ES-I3 (cell line): Measurements from ENCODE around the gene RXRG.
"Not testable (repeated sequence)": the region's sequence is repeated elsewhere in the genome, so short reads cannot be mapped to it uniquely, and the experiment has no call there.

Experiments
- H3K36me3 ChIP-seq: 2 replicates; pipeline ENCODE4 v1.6.1; 2013; ENCODE audit warnings: mild to moderate bottlenecking, low read length, control low read depth, moderate library complexity; ENCODE audit not compliant: insufficient read depth
- H3K4me1 ChIP-seq: 2 replicates; pipeline ENCODE4 v1.6.1; 2013; ENCODE audit warnings: mild to moderate bottlenecking, control low read depth, low read length; ENCODE audit not compliant: insufficient read depth
- H3K9ac ChIP-seq: 2 replicates; pipeline ENCODE4 v1.6.1; 2013; ENCODE audit warnings: low read depth, mild to moderate bottlenecking, low read length, moderate library complexity
- H3K9me3 ChIP-seq: 2 replicates; pipeline ENCODE4 v1.6.1; 2013; ENCODE audit warnings: mild to moderate bottlenecking, low read length, moderate library complexity; ENCODE audit not compliant: control insufficient read depth, insufficient read depth

RXRG gene

DNA sequence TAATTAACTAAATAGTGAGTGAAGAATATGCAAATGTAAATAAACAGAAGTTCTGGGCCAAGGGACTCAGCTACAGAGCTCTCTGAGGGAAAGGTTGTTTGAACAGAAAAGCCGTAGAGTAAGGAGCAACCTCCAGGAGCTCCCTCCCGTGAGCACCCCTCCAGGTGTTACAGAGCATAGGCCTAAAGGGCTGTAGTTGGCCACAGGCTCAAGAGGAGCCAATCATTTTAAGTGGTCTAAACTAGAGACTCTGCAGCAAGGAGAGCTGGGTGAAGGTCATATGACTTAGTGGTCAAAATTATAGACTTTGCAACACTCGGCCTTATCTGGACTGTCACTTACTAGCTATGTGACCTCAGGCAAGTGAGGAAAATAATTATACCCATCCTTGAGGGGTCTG lies 19.1 kb upstream of the RXRG start:
- no peak overlapping the region for H3K9ac ChIP-seq
- no peaks in the 10 kb centered on the region for H3K9me3 ChIP-seq
- H3K36me3 ChIP-seq, result no peaks in the 10 kb centered on the region
- H3K4me1 ChIP-seq, result peaks cover 7% of the 10 kb centered on the region

DNA sequence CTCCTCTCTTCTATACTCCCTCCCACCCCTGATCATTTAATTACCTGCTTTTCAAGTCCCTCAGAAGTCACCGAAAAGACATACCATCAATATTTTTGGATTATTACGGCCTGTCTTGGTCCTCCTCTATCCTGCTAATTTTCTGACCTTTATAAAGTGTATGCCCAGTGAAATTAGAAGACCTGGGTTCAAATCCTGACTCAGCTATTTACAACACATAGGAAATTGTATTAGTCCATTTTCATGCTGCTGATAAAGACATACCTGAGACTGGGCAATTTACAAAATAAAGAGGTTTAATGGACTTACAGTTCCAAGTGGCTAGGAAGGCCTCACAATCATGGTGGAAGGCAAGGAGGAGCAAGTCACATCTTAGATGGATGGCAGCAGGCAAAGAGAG lies 14.8 kb upstream of the RXRG start:
- H3K9me3 ChIP-seq, H3K9ac ChIP-seq, H3K36me3 ChIP-seq, H3K4me1 ChIP-seq: not testable (repeated sequence)

DNA sequence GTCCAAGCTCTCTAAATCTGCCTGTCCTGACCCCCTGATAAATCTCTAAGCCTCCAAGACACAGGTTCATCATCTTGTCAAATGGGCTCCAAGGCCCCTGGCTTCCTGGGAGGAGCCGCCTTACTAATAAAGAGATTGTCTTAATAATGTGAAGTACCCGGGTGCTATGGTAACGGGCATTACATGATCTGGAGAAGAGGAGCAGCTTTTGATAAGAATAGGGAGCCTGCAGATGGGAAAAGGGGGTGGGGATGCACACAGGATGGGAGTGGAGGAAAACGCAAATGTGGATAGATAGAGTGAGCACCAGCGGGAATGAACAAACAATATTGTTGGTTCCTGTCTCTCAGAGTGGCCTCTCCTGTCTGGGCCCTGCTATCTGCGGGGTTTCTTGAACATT lies 11.9 kb upstream of the RXRG start:
- Histone ChIP-seq H3K9ac (no peak overlapping the region), H3K9me3 (no peaks in the 10 kb centered on the region), H3K4me1 (no peaks in the 10 kb centered on the region), H3K36me3 (no peaks in the 10 kb centered on the region)

DNA sequence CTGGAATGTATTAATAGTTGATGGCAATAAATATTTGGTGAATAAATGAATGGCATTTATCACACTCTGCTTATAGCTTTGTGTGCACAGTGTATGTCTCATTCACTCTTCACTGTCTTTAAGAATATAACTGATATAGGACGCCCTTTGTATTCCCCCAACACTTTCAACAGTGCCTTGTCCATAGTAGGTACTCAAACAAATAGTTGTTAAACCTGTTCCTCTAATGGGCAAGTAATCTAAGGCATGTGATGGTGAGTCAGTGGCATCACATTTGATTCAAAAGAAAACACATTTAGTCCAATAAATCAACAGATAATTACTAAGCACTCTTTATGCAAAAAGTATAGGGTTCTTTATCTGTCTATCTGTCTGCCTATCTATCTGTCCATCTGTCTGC lies 11.2 kb upstream of the RXRG start:
- Histone ChIP-seq H3K4me1 (no peaks in the 10 kb centered on the region), H3K9me3 (no peaks in the 10 kb centered on the region), H3K36me3 (no peaks in the 10 kb centered on the region), H3K9ac (no peak overlapping the region)

DNA sequence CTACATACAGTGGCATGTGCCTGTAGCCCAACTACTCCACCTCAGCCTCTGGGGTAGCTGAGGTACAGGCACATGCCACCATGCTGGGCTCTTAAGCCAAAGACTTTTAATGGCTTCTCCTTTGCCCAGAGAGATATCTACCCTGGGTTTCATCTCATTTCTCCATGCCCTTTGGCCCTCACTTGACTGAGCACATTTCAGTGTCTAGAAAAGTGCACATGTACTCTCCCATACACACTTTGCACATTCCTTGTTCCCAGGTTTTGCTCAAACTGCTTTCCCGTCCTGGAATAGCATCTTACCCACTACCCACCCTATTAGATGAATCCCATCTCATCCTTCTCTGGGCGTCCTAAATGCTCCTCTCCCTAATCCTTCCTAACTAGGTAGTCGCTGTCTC lies 10.2 kb upstream of the RXRG start:
- Histone ChIP-seq H3K4me1 (no peaks in the 10 kb centered on the region), H3K9me3 (no peaks in the 10 kb centered on the region), H3K36me3 (no peaks in the 10 kb centered on the region), H3K9ac (no peak overlapping the region)

DNA sequence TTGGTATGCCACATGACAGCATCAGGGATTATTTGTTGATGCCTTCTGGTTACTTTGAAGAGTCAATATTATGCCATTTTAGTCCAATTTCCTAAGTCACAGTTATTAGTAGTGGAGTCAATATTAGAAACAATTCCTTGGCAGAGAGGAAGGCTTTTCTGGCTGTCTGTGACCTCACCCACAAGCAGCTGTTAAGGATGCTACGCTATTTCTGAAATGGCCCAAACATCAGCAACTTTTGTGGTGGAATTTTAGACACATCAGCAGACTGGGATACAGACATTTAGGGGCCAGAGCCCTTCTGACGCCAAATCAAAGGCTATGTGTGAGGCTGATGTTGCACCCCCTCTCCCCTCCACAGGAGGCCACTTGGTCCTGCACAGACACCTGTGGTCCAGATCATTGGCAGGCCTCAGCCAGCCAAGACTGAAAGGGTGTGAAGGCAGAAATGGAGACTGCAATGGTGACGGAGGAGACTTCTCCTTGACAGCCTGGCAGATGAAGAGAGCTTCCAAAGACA lies 9.2 kb upstream of the RXRG start:
- Histone ChIP-seq H3K36me3 (no peaks in the 10 kb centered on the region), H3K4me1 (no peaks in the 10 kb centered on the region), H3K9me3 (no peaks in the 10 kb centered on the region), H3K9ac (no peak overlapping the region)

DNA sequence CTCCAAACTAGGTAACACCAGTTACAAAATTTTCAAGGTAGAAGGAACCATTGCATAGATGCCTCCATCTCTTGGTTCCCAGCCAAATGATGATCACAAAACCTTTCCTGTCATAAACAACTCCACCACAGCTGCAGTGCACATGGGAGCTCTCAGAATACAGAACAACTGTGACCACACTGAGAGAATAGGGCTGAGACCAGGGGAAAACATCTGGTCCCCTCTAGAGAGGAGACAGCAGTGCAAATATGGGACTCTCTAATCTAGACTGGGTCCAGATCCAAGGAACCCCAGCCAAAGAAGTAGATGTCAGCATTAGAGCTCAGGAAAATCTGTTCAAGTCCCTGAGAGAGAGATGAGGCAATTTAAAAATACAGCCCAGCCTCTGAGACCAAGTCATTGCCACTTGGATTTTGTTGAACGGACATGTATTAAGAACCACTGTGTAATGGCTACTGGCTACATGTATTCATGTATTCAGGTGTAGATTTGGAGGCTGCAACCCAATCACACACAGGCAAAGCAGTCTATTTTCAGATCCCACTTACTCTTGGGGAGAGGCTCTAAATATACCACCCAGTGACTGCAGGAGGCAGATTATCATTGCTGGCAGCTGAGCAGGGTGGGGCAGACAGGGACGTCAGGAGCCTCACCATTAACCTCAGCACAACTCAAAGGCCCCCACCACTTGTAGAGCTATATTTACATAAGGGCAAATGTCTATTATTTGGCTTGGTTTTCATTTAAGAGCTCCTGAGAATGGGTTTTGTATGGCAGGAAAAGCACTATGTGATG lies 7.6 kb upstream of the RXRG start:
- Histone ChIP-seq H3K9me3 (no peaks in the 10 kb centered on the region), H3K9ac (no peak overlapping the region), H3K36me3 (no peaks in the 10 kb centered on the region), H3K4me1 (no peaks in the 10 kb centered on the region)

DNA sequence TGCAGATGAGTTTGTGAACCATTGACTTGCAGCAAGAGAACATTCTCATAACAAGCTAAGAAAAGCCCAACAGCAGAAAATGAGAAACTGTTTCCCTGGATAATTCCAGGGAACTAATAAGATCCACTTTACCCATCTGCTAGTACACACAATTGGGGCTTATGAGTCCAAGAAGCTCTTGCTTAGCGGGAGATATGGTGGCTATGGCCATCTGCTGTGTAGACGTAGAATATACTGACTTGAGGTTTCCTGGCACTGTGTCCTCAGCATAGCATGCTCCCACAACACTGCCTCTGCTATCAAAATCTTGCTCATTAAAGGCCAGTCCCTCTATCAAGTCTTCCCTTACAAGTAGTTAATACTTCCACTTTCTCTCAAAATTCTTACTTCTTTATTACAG lies 6.8 kb upstream of the RXRG start:
- no peaks in the 10 kb centered on the region for H3K36me3 ChIP-seq
- H3K4me1 ChIP-seq, result no peaks in the 10 kb centered on the region
- H3K9me3 ChIP-seq, result no peaks in the 10 kb centered on the region
- H3K9ac ChIP-seq, result no peak overlapping the region

DNA sequence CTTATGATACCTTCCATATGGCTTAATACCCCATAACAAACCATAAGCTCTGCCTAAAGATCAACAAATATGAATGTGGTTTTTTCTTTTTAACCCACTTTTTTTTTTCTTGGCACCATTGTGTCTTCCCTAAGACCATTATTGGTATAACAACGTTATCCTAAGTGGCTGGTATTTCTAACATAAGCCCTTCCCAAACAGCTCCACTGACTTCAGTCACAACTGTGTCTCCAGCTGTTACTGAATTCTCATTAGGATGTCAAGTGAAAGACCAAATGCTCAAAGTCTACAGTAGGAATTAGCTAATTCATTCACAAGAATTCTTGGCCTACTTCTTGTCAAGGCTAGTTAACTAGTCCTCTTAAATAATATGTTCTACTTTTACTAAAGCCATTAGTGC lies 4.2 kb upstream of the RXRG start:
- Histone ChIP-seq H3K9ac (no peak overlapping the region), H3K9me3 (no peaks in the 10 kb centered on the region), H3K36me3 (no peaks in the 10 kb centered on the region), H3K4me1 (peaks cover 5% of the 10 kb centered on the region)

DNA sequence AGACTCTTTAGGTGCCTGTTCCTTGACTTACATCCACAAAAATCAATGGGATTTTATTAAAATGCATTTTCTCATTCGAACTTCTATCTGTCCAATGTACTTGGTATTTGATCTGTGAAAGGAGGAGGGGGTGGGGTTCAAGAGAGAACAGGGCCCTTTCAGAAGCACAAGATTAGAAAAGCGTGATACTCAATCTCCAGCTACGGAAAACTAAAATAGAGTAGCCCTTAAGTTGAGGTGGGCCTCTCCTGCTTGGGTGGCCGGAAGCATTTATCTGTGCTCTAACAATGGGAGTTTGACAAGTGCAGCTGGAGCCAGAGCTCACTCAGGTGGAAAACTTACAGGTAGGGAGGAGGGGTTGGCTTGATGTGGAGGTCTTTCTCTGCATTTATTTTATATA lies 462 bp upstream of the RXRG start:
- peak overlapping the region; percentile 50; the same call in 1 of the 2 replicates for H3K9ac ChIP-seq
- no peaks in the 10 kb centered on the region for H3K36me3 ChIP-seq
- H3K4me1 ChIP-seq, result peaks cover 11% of the 10 kb centered on the region

DNA sequence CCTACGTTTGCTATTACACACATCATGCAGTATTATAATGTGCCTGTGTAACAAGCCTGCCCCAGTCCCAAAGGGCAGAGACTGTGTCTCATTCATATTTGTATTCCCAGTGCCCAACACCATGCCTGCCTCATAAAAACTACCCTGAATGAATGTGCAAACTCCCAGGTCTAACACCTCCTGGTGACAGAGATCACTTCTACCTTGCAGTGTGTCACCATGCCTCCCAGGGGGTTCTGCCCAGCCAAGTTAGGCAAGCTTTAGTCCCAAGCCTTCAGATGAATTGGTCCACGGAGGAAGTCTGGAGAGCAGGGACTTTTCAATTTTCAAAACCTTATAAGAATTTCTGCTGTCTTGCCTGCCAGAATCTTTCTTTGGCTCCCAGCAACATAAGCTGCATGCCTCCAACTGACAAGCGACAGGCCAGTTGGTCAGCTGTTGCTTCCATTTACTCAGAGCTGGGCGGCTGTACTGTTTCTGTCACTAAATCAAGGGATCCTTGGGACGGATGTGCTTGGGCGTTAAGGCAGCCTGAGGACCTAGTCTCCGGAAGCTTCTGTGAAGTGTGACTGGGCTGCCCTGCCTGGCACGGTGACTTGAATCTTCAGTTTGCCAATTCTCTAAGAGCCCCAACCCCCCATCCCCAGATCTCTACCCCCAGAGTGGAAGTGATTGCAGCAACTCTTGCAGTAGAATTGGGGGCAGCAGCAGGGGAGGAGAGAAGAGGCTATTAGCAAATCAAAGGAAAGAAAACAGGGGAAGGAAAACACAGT lies 1.2 kb downstream of the RXRG start:
- Histone ChIP-seq H3K4me1 (peaks cover 16% of the 10 kb centered on the region), H3K36me3 (no peaks in the 10 kb centered on the region), H3K9ac (no peak overlapping the region; the same call in 1 of the 2 replicates), H3K9me3 (no peaks in the 10 kb centered on the region)

More for the DNA sequence above, 462 bp upstream of the RXRG start:
- no peaks in the 10 kb centered on the region for H3K9me3 ChIP-seq

DNA sequence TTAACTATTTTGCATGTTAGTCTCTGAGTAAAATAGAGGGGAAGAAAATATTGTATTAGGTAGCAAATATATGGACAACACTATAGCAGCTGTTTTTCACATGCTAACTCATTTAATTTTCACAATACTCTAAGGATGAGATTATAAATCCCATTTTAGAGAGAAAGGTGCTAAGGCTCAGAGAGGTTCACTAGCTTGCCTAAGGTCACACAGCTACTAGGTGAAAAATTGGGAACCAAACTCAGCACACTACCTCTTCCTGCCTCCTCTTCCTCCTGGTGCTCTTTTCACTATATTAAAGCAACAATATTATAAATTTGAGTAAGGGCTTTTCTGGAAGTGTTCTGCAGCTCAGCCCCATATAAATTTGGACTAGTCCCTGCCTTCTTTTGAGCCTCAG lies 2.3 kb downstream of the RXRG start:
- no peaks in the 10 kb centered on the region for H3K9me3 ChIP-seq
- H3K4me1 ChIP-seq, result peaks cover 16% of the 10 kb centered on the region
- no peak overlapping the region for H3K9ac ChIP-seq
- H3K36me3 ChIP-seq, result no peaks in the 10 kb centered on the region

DNA sequence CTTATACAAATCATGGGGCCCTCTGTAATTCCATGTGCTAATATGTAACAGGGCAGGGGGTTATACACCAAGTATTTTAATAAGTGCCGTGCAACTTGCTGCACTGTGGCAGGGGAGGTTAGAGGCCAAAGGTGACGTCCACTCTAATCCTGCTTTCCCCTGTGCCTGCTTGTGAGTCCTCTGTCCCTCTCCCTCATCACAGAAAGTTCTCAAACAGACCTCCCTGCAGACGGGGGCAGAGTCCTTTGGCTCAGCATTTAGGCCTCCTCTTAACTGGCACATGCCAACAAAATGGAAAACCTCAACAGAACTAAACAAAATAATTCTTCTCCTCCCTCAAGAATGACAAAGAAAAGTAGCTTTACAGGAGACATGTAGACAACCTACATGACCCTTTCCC lies 2.9 kb downstream of the RXRG start:
- Histone ChIP-seq H3K9ac (no peak overlapping the region), H3K36me3 (no peaks in the 10 kb centered on the region), H3K9me3 (no peaks in the 10 kb centered on the region), H3K4me1 (peaks cover 16% of the 10 kb centered on the region)

DNA sequence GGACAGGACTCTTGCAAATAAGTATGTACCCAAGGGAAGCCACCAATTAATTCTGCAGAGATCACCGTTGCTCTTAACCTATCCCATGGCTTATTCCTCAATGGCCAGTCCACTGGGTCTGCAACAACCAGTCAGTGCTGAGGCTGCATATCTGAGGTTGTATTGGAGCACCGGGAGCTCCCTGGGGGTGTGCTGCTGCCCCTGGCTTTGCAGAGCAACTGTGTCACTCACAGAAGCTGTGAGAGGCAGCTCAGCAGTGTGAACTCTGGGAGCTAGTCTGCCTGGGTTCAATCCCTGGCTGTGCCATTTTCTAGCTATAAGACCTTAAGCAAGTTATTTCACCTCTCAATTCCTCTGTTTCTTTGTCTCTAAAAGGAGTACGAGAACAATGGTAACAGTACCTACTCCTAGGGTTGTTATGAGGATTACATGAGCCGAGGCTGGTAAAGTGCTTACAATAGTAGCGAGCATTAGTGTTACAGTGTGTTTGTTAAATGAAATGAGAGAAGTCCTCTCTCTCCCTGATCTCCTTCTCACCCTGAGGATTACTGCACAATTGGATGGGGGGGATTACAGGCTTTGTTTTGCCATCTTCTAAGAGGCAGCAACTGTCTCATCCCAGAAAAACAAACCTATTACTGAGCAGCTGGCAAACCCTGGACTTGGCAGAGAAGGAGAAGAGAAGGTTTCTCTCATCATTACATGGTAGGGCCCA lies 3.6 kb downstream of the RXRG start:
- Histone ChIP-seq H3K9ac (no peak overlapping the region), H3K36me3 (no peaks in the 10 kb centered on the region), H3K4me1 (peaks cover 16% of the 10 kb centered on the region), H3K9me3 (no peaks in the 10 kb centered on the region)
